Activated CD4-positive, alpha-beta T cell treated with anti-CD3 and anti-CD28 coated beads, Interleukin-2, amount 50 U/mL, for 24 hours (primary cell): ENCODE measurements around the gene ZC3H7B.
A peak's percentile ranks its signal among the peaks of the same experiment; 100 is the strongest.
"Not testable (repeated sequence)": the region's sequence is repeated elsewhere in the genome, so short reads cannot be mapped to it uniquely, and the experiment has no call there.

Experiments used
- DNase-seq, 2 donors: peaks; one replicate each; pipeline ENCODE4 v3.0.0-alpha.2; 2020; ENCODE audit warnings: low read depth in 1 of 2, low spot score in 1 of 2

Gene ZC3H7B

GRCh38 chr22:41301085-41302020 lies at the start of gene ZC3H7B:
Gene ZC3H7B (plus strand): TSS chr22:41301525. CDS start chr22:41320661, 19,136 bp downstream.
- DNase-seq = peak; percentile 71 to 76

- DNase-seq = no peak
Observed at GRCh38 chr22:41252365-41252764, 49.0 kb upstream of the ZC3H7B start.

- no peak for DNase-seq
Observed at GRCh38 chr22:41254230-41254629, 47.1 kb upstream of the ZC3H7B start.

GRCh38 chr22:41256254-41257253 lies 44.8 kb upstream of the ZC3H7B start:
- no peak for DNase-seq

GRCh38 chr22:41257696-41258095 lies 43.6 kb upstream of the ZC3H7B start:
- DNase-seq = no peak

- DNase-seq = not testable (repeated sequence)
Observed at GRCh38 chr22:41259756-41260155, 41.6 kb upstream of the ZC3H7B start.

GRCh38 chr22:41260871-41261270 lies 40.5 kb upstream of the ZC3H7B start:
- no peak for DNase-seq

GRCh38 chr22:41261541-41262249 lies 39.6 kb upstream of the ZC3H7B start:
- DNase-seq = no peak

GRCh38 chr22:41262250-41262765 lies 39.0 kb upstream of the ZC3H7B start:
- DNase-seq = no peak

GRCh38 chr22:41263704-41264103 lies 37.6 kb upstream of the ZC3H7B start:
- DNase-seq = no peak

GRCh38 chr22:41264408-41264941 lies 36.9 kb upstream of the ZC3H7B start:
- DNase-seq = no peak

- DNase-seq = no peak
Observed at GRCh38 chr22:41267958-41268357, 33.4 kb upstream of the ZC3H7B start.

- no peak for DNase-seq
Observed at GRCh38 chr22:41271787-41272186, 29.5 kb upstream of the ZC3H7B start.

- DNase-seq = no peak
Observed at GRCh38 chr22:41273128-41273527, 28.2 kb upstream of the ZC3H7B start.

- DNase-seq = no peak
Observed at GRCh38 chr22:41274856-41275255, 26.5 kb upstream of the ZC3H7B start.

- no peak for DNase-seq
Observed at GRCh38 chr22:41280065-41280464, 21.3 kb upstream of the ZC3H7B start.

- DNase-seq = no peak
Observed at GRCh38 chr22:41280854-41281253, 20.5 kb upstream of the ZC3H7B start.

GRCh38 chr22:41284465-41284864 lies 16.9 kb upstream of the ZC3H7B start:
- DNase-seq = no peak

GRCh38 chr22:41285441-41285819 lies 15.9 kb upstream of the ZC3H7B start:
- peak; percentile 78 to 85 for DNase-seq

GRCh38 chr22:41285820-41286638 lies 15.3 kb upstream of the ZC3H7B start, which contains the start of gene RANGAP1:
Gene RANGAP1 (minus strand): TSS chr22:41286187. CDS start chr22:41281044, 5,143 bp downstream.
- DNase-seq = peak; percentile 95 to 98
